Measurements from ENCODE around the gene SULT1C2.

DNA sequence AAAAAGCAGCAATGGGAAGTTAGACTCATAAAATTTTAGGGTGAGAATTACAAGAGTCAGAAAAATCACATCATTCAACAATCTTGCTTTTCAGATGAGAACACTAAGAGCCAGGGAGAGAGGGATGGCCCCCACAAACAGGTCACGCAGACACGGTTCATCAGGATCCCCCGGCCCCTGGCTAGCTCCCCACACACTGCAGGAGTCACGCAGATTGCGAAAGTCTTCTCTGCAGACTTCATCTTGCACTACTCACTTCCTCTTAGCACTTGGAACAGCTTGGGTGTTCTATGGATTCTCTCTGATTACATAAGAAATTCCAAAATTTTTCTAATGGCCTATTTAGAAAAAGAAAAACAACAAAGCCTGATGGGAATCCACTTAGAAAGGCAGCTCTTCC is 21.6 kb upstream of the SULT1C2 start:
- no peak for TF ChIP-seq POLR2A (IDR thresholded peaks at IDR 0.05; ENCODE audit: low read length)
- no peak for TF ChIP-seq GATA1 (IDR thresholded peaks at IDR 0.05; ENCODE audit: low read depth, low read length)

Data from erythroblast (primary cell).